ENCODE results near the gene FARP1.
A peak's percentile ranks its signal among the peaks of the same experiment; 100 is the strongest.

The FARP1 gene

GRCh38 chr13:98142380-98143156 is at the start of gene FARP1:
TSS of gene FARP1 (plus strand) at chr13:98143094. CDS start at chr13:98213243, 70,149 bp downstream.
- peak; percentile 31 for DNase-seq (ENCODE audit: low spot score)

- DNase-seq (ENCODE audit: low spot score), result no peak
These were observed 48.1 kb upstream of the FARP1 start for GRCh38 chr13:98094678-98095266.

- no peak for DNase-seq (ENCODE audit: low spot score)
These were observed 46.8 kb upstream of the FARP1 start for GRCh38 chr13:98096059-98096458.

GRCh38 chr13:98097749-98098148 is 45.1 kb upstream of the FARP1 start:
- no peak for DNase-seq (ENCODE audit: low spot score)

- no peak for DNase-seq (ENCODE audit: low spot score)
These were observed 44.4 kb upstream of the FARP1 start for GRCh38 chr13:98098516-98098915.

- DNase-seq (ENCODE audit: low spot score), result no peak
These were observed 43.3 kb upstream of the FARP1 start for GRCh38 chr13:98099627-98100026.

GRCh38 chr13:98100481-98100880 is 42.4 kb upstream of the FARP1 start:
- no peak for DNase-seq (ENCODE audit: low spot score)

GRCh38 chr13:98103531-98103930 is 39.4 kb upstream of the FARP1 start:
- no peak for DNase-seq (ENCODE audit: low spot score)

GRCh38 chr13:98103942-98104880 is 38.7 kb upstream of the FARP1 start:
- DNase-seq (ENCODE audit: low spot score), result no peak

GRCh38 chr13:98105929-98106336 is 37.0 kb upstream of the FARP1 start:
- DNase-seq (ENCODE audit: low spot score), result no peak

GRCh38 chr13:98108341-98108740 is 34.6 kb upstream of the FARP1 start:
- DNase-seq (ENCODE audit: low spot score), result no peak

GRCh38 chr13:98109226-98109853 is 33.6 kb upstream of the FARP1 start:
- DNase-seq (ENCODE audit: low spot score), result no peak

- no peak for DNase-seq (ENCODE audit: low spot score)
These were observed 32.1 kb upstream of the FARP1 start for GRCh38 chr13:98110749-98111148.

GRCh38 chr13:98111168-98112098 is 31.5 kb upstream of the FARP1 start:
- DNase-seq (ENCODE audit: low spot score), result no peak

- no peak for DNase-seq (ENCODE audit: low spot score)
These were observed 30.4 kb upstream of the FARP1 start for GRCh38 chr13:98112456-98112855.

- no peak for DNase-seq (ENCODE audit: low spot score)
These were observed 24.0 kb upstream of the FARP1 start for GRCh38 chr13:98118865-98119264.

- DNase-seq (ENCODE audit: low spot score), result no peak
These were observed 19.7 kb upstream of the FARP1 start for GRCh38 chr13:98123176-98123575.

GRCh38 chr13:98129059-98129746 is 13.7 kb upstream of the FARP1 start:
- DNase-seq (ENCODE audit: low spot score), result no peak

GRCh38 chr13:98133946-98134345 is 8.9 kb upstream of the FARP1 start:
- no peak for DNase-seq (ENCODE audit: low spot score)

GRCh38 chr13:98134901-98135300 is 8.0 kb upstream of the FARP1 start:
- no peak for DNase-seq (ENCODE audit: low spot score)

Measured in putamen (tissue), 1 donor.